Motor neuron (in vitro differentiated cells): ENCODE measurements around the gene KCNH1. TPM values are rescaled to one million over a fixed set of nuclear protein-coding genes. Genes with fewer than 3 reads are reported as not detected.

Experiments
- ATAC-seq, 8 experiments: fragments of 200-7000 bp; cut with Tn5 transposase; replicated peaks in 6 of 8; 2 replicates each; pipeline ENCODE4 v1.8.0; 2021; ENCODE audit warnings: mild to moderate bottlenecking in 8 of 8, moderate library complexity in 8 of 8
- H3K27ac ChIP-seq, 2 donors: fragments of 250-450 bp; sonication (Bioruptor Pico); 2 replicates each; pipeline ENCODE4 v1.9.0; 2021; ENCODE audit warnings: antibody characterized with exemption in 2 of 2, mild to moderate bottlenecking in 2 of 2, moderate library complexity in 1 of 2
- H3K4me1 ChIP-seq, 2 donors: fragments of 250-450 bp; sonication (Bioruptor Pico); replicated peaks in 1 of 2; 2 replicates each; pipeline ENCODE4 v1.6.1; 2021; ENCODE audit warnings: antibody characterized with exemption in 2 of 2, mild to moderate bottlenecking in 2 of 2, moderate library complexity in 1 of 2
- H3K4me3 ChIP-seq, 5 donors: fragments of 250-450 bp; sonication (Bioruptor Pico); 2 replicates each; pipeline ENCODE4 v1.9.0; 2021; ENCODE audit warnings: antibody characterized with exemption in 5 of 5, mild to moderate bottlenecking in 5 of 5, moderate library complexity in 4 of 5
- WGBS, 10 experiments: fragments of 450-650 bp; shearing (Covaris generic); methylation state at CpG; one replicate each; pipeline ENCODE4 v1.0.0; 2022; 5-methylcytosine and 5-hydroxymethylcytosine counted together
- in situ Hi-C, 9 experiments: fragments of 400-800 bp; cut with MboI; loops; one replicate each; pipeline ENCODE4 v1.15.0; 2021; ENCODE audit warnings: low sequenced_read_pairs in 9 of 9, low pct_unique_long_range_greater_than_20kb in 2 of 9; ENCODE audit not compliant: unreplicated experiment in 9 of 9
- total RNA-seq, 8 experiments: library from RNA; unstranded; fragments of 300-600 nt; gene quantifications; 2 replicates each; pipeline versions ENCODE4 v1.2.3 to v1.2.4, GENCODE V29; 2022

KCNH1 gene
- total RNA-seq, 8 experiments from 2014 or later = 1.2 to 22.5 (median 6.2) TPM

GRCh38 chr1:210792250-210793102, 341.5 kb downstream of the KCNH1 start:
- Histone ChIP-seq H3K4me3 (no peak overlapping the region), H3K4me1 (peaks cover 0 to 4% of the 10 kb centered on the region in 2 donors), H3K27ac (no peak overlapping the region)
- 0 to 75% (median 54%) methylated on average over 1 to 3 of the region's 3 CpGs for WGBS, 10 experiments
- ATAC-seq = peak; percentile 92 to 100 (median 100)
- in situ Hi-C loops = no loop called here

- in situ Hi-C loops = no loop called here
- no peak for ATAC-seq
Observed at GRCh38 chr1:210790196-210790595, 343.8 kb downstream of the KCNH1 start.

GRCh38 chr1:210787800-210788199, 346.1 kb downstream of the KCNH1 start:
- Histone ChIP-seq H3K4me3 (no peak overlapping the region), H3K27ac (no peak overlapping the region), H3K4me1 (no peaks in the 10 kb centered on the region)
- in situ Hi-C loops = no loop called here
- no peak for ATAC-seq
- 14 to 100% (median 79%) methylated on average over 1 of the region's 1 CpG; no CpG with 5 or more reads in 2 of the 10 experiments for WGBS, 10 experiments

More at GRCh38 chr1:210790196-210790595, 343.8 kb downstream of the KCNH1 start:
- Histone ChIP-seq H3K4me3 (no peak overlapping the region), H3K27ac (no peak overlapping the region), H3K4me1 (peaks cover 0 to 4% of the 10 kb centered on the region in 2 donors)
- WGBS, 10 experiments = 31 to 100% (median 78%) methylated on average over 1 to 2 of the region's 2 CpGs; no CpG with 5 or more reads in 2 of the 10 experiments

GRCh38 chr1:210786546-210786945, 347.4 kb downstream of the KCNH1 start:
- Histone ChIP-seq H3K27ac (no peak overlapping the region), H3K4me1 (no peaks in the 10 kb centered on the region), H3K4me3 (no peak overlapping the region)
- ATAC-seq = no peak
- WGBS, 10 experiments = 14 to 86% (median 50%) methylated on average over 1 of the region's 1 CpG; no CpG with 5 or more reads in 3 of the 10 experiments
- in situ Hi-C loops = no loop called here

- no peak overlapping the region for H3K4me3 ChIP-seq
- in situ Hi-C loops = no loop called here
- H3K4me1 ChIP-seq = peaks cover 9 to 13% of the 10 kb centered on the region in 2 donors
- 43 to 87% (median 57%) methylated on average over 1 of the region's 1 CpG; no CpG with 5 or more reads in 5 of the 10 experiments for WGBS, 10 experiments
- no peak overlapping the region for H3K27ac ChIP-seq
- ATAC-seq = no peak
Observed at GRCh38 chr1:210783925-210784324, 350.0 kb downstream of the KCNH1 start.

- in situ Hi-C loops = no loop called here
Observed at GRCh38 chr1:210781652-210782051, 352.3 kb downstream of the KCNH1 start.

GRCh38 chr1:210779269-210779668, 354.7 kb downstream of the KCNH1 start:
- ATAC-seq = no peak
- in situ Hi-C loops = no loop called here
- Histone ChIP-seq H3K4me3 (no peak overlapping the region), H3K4me1 (peaks cover 13 to 16% of the 10 kb centered on the region in 2 donors), H3K27ac (no peak overlapping the region)
- WGBS, 10 experiments = 0 to 68% (median 44%) methylated on average over 1 to 3 of the region's 3 CpGs; no CpG with 5 or more reads in 1 of the 10 experiments

More at GRCh38 chr1:210781652-210782051, 352.3 kb downstream of the KCNH1 start:
- Histone ChIP-seq H3K27ac (no peak overlapping the region), H3K4me3 (no peak overlapping the region), H3K4me1 (peaks cover 9 to 13% of the 10 kb centered on the region in 2 donors)
- ATAC-seq = peak in 2 of 8 experiments; percentile 82 to 93
- 0 to 100% (median 63%) methylated on average over 1 to 5 of the region's 5 CpGs; no CpG with 5 or more reads in 2 of the 10 experiments for WGBS, 10 experiments

- no peak for ATAC-seq
- in situ Hi-C loops = no loop called here
- peaks cover 13 to 16% of the 10 kb centered on the region in 2 donors for H3K4me1 ChIP-seq
- 20 to 100% (median 89%) methylated on average over 1 to 2 of the region's 2 CpGs; no CpG with 5 or more reads in 3 of the 10 experiments for WGBS, 10 experiments
- no peak overlapping the region for H3K27ac ChIP-seq
- H3K4me3 ChIP-seq = no peak overlapping the region
Observed at GRCh38 chr1:210777914-210778313, 356.0 kb downstream of the KCNH1 start.

GRCh38 chr1:210776712-210777111, 357.2 kb downstream of the KCNH1 start:
- Histone ChIP-seq H3K4me3 (no peak overlapping the region), H3K4me1 (peaks cover 13 to 16% of the 10 kb centered on the region in 2 donors), H3K27ac (no peak overlapping the region)
- in situ Hi-C loops = no loop called here
- ATAC-seq = peak in 1 of 8 experiments; percentile 38
- WGBS, 10 experiments = 0 to 94% (median 72%) methylated on average over 3 of the region's 3 CpGs; no CpG with 5 or more reads in 1 of the 10 experiments

GRCh38 chr1:210775289-210775688, 358.7 kb downstream of the KCNH1 start:
- in situ Hi-C loops = no loop called here
- ATAC-seq = no peak
- 40 to 100% (median 74%) methylated on average over 1 to 6 of the region's 6 CpGs; no CpG with 5 or more reads in 2 of the 10 experiments for WGBS, 10 experiments
- Histone ChIP-seq H3K4me3 (no peak overlapping the region), H3K27ac (no peak overlapping the region), H3K4me1 (peaks cover 13 to 14% of the 10 kb centered on the region in 2 donors)

GRCh38 chr1:210773450-210773849, 360.5 kb downstream of the KCNH1 start:
- WGBS, 10 experiments = 17 to 100% (median 80%) methylated on average over 1 to 2 of the region's 2 CpGs; no CpG with 5 or more reads in 1 of the 10 experiments
- Histone ChIP-seq H3K27ac (no peak overlapping the region), H3K4me3 (no peak overlapping the region), H3K4me1 (peaks cover 4 to 6% of the 10 kb centered on the region in 2 donors)
- in situ Hi-C loops = no loop called here
- no peak for ATAC-seq

- no peak for ATAC-seq
- Histone ChIP-seq H3K4me3 (no peak overlapping the region), H3K4me1 (peaks cover 4 to 6% of the 10 kb centered on the region in 2 donors), H3K27ac (no peak overlapping the region)
- WGBS, 10 experiments = 40 to 97% (median 83%) methylated on average over 2 to 5 of the region's 5 CpGs; no CpG with 5 or more reads in 2 of the 10 experiments
- in situ Hi-C loops = no loop called here
Observed at GRCh38 chr1:210771131-210771530, 362.8 kb downstream of the KCNH1 start.

GRCh38 chr1:210770396-210770984, 363.5 kb downstream of the KCNH1 start:
- Histone ChIP-seq H3K4me3 (no peak overlapping the region), H3K4me1 (peaks cover 4 to 6% of the 10 kb centered on the region in 2 donors), H3K27ac (no peak overlapping the region)
- in situ Hi-C loops = no loop called here
- 35 to 100% (median 90%) methylated on average over 3 to 9 of the region's 9 CpGs; no CpG with 5 or more reads in 1 of the 10 experiments for WGBS, 10 experiments
- ATAC-seq = no peak
